Thyroid gland (tissue), 4 donors: ENCODE measurements around the gene GALNT2. TPM values are rescaled to one million over a fixed set of nuclear protein-coding genes. Genes with fewer than 3 reads are reported as not detected.

ENCODE experiments used
- DNase-seq, 2 donors: peaks; one replicate each; pipeline ENCODE4 v3.0.0-alpha.2; 2019
- H3K27ac ChIP-seq, 3 donors: fragments of 200-600 bp; sonication (generic); 1 replicate in 2 of 3; 2 replicates in 1 of 3; pipeline ENCODE4 v1.5.1; 2016 to 2019; ENCODE audit warnings: mild to moderate bottlenecking in 1 of 3, moderate library complexity in 1 of 3
- H3K27me3 ChIP-seq: fragments of 200-600 bp; sonication (generic); one replicate; pipeline ENCODE4 v1.5.1; 2019
- H3K36me3 ChIP-seq, 2 donors: fragments of 200-600 bp; sonication (generic); one replicate each; pipeline ENCODE4 v1.5.1; 2016 to 2019
- H3K4me1 ChIP-seq, 2 donors: fragments of 200-600 bp; sonication (generic); one replicate each; pipeline ENCODE4 v1.5.1; 2017 to 2019
- H3K4me3 ChIP-seq, 3 donors: fragments of 200-600 bp; sonication (generic); replicated peaks in 1 of 3; 1 replicate in 2 of 3; 2 replicates in 1 of 3; pipeline ENCODE4 v1.5.1; 2016; ENCODE audit warnings: mild to moderate bottlenecking in 1 of 3
- H3K9me3 ChIP-seq: fragments of 200-600 bp; sonication (generic); one replicate; pipeline ENCODE4 v1.5.1; 2017
- CTCF ChIP-seq, 6 experiments: fragments of 200-600 bp in 3 of 6; fragments of 450-650 bp in 3 of 6; sonication (generic) in 3 of 6; IDR thresholded peaks; one replicate each; pipeline ENCODE4 v1.5.1; 2016 to 2019; ENCODE audit warnings: antibody characterized with exemption in 6 of 6, mild to moderate bottlenecking in 2 of 6, inconsistent platforms in 1 of 6, moderate library complexity in 1 of 6
- POLR2A ChIP-seq, 2 donors: fragments of 450-650 bp; IDR thresholded peaks; one replicate each; pipeline ENCODE4 v1.6.1; 2017; ENCODE audit warnings: antibody characterized with exemption in 2 of 2, mild to moderate bottlenecking in 2 of 2, moderate library complexity in 1 of 2
- WGBS, 2 donors: methylation state at CpG; one replicate each; pipeline ENCODE4 v1.1.5; 2017; 5-methylcytosine and 5-hydroxymethylcytosine counted together
- intact Hi-C: fragments of 100-400 bp; cut with DNase I; formaldehyde crosslinking; loops from one replicate; pipeline ENCODE4 v1.15.1; 2023
- total RNA-seq, 4 donors: library from RNA; depleted of rRNA; stranded (reverse); fragments of >200 nt; gene quantifications; one replicate each; pipeline ENCODE4 v1.2.3, GENCODE V29; 2016

GALNT2 gene
- total RNA-seq, 4 donors from 2014 or later, result 26.2 to 48.9 (median 42.3) TPM

- intact Hi-C loops, result no loop called here
- Histone ChIP-seq H3K9me3 (no peaks in the 10 kb centered on the region), H3K27me3 (no peaks in the 10 kb centered on the region), H3K4me1 (peaks cover 23 to 31% of the 10 kb centered on the region in 2 donors), H3K36me3 (no peaks in the 10 kb centered on the region), H3K27ac (no peak overlapping the region), H3K4me3 (no peak overlapping the region)
- 98% methylated on average over 6 of the region's 6 CpGs for WGBS, 2 donors
- DNase-seq, result no peak
- TF ChIP-seq CTCF (IDR thresholded peaks at IDR 0.05), result no peak
- TF ChIP-seq POLR2A (IDR thresholded peaks at IDR 0.05), result no peak
Measured at GRCh38 chr1:230152999-230153398, 86.0 kb downstream of the GALNT2 start.

- Histone ChIP-seq H3K36me3 (no peaks in the 10 kb centered on the region), H3K4me3 (no peak overlapping the region), H3K9me3 (no peaks in the 10 kb centered on the region), H3K27me3 (no peaks in the 10 kb centered on the region), H3K27ac (peak overlapping the region in 1 of 3 donors; percentile 20), H3K4me1 (peaks cover 23 to 31% of the 10 kb centered on the region in 2 donors)
- DNase-seq, result no peak
- TF ChIP-seq CTCF (IDR thresholded peaks at IDR 0.05) (no peak), POLR2A (IDR thresholded peaks at IDR 0.05) (no peak)
- intact Hi-C loops, result no loop called here
- WGBS, 2 donors, result 77 to 83% methylated on average over 11 of the region's 11 CpGs
Measured at GRCh38 chr1:230153641-230154296, 86.7 kb downstream of the GALNT2 start.

GRCh38 chr1:230155021-230155420 is 88.0 kb downstream of the GALNT2 start:
- no peaks in the 10 kb centered on the region for H3K9me3 ChIP-seq
- TF ChIP-seq POLR2A (IDR thresholded peaks at IDR 0.05), result no peak
- TF ChIP-seq CTCF (IDR thresholded peaks at IDR 0.05), result no peak
- WGBS, 2 donors, result 89 to 92% methylated on average over 19 of the region's 19 CpGs
- no peaks in the 10 kb centered on the region for H3K27me3 ChIP-seq
- intact Hi-C loops, result no loop called here
- H3K4me1 ChIP-seq, result peaks cover 36 to 42% of the 10 kb centered on the region in 2 donors
- H3K27ac ChIP-seq, result no peak overlapping the region
- DNase-seq, result no peak
- no peak overlapping the region for H3K4me3 ChIP-seq
- H3K36me3 ChIP-seq, result no peaks in the 10 kb centered on the region

- Histone ChIP-seq H3K27me3 (no peaks in the 10 kb centered on the region), H3K36me3 (no peaks in the 10 kb centered on the region), H3K27ac (no peak overlapping the region), H3K4me3 (no peak overlapping the region), H3K4me1 (peaks cover 37 to 52% of the 10 kb centered on the region in 2 donors), H3K9me3 (no peaks in the 10 kb centered on the region)
- intact Hi-C loops, result no loop called here
- WGBS, 2 donors, result 89 to 96% methylated on average over 4 of the region's 5 CpGs
- no peak for TF ChIP-seq CTCF (IDR thresholded peaks at IDR 0.05)
- no peak for TF ChIP-seq POLR2A (IDR thresholded peaks at IDR 0.05)
- DNase-seq, result no peak
Measured at GRCh38 chr1:230156068-230156467, 89.0 kb downstream of the GALNT2 start.

- Histone ChIP-seq H3K27ac (no peak overlapping the region), H3K27me3 (no peaks in the 10 kb centered on the region), H3K4me3 (no peak overlapping the region), H3K36me3 (no peaks in the 10 kb centered on the region), H3K9me3 (no peaks in the 10 kb centered on the region), H3K4me1 (peaks cover 37 to 52% of the 10 kb centered on the region in 2 donors)
- TF ChIP-seq POLR2A (IDR thresholded peaks at IDR 0.05), result no peak
- TF ChIP-seq CTCF (IDR thresholded peaks at IDR 0.05), result no peak
- intact Hi-C loops, result no loop called here
- 89 to 93% methylated on average over 4 of the region's 4 CpGs for WGBS, 2 donors
- DNase-seq, result no peak
Measured at GRCh38 chr1:230156536-230156935, 89.5 kb downstream of the GALNT2 start.
